WTC11 (cell line): Measurements from ENCODE around the gene CYP27A1. TPM values are rescaled to one million over a fixed set of nuclear protein-coding genes. Genes with fewer than 3 reads are reported as not detected.

Experiments used
- ATAC-seq: fragments of 200-7000 bp; cut with Tn5 transposase; 2 replicates; pipeline ENCODE4 v1.10.0; 2021; ENCODE audit warnings: mild to moderate bottlenecking, moderate library complexity
- CTCF ChIA-PET: fragments of 300-600 bp; sonication (Branson Sonifier 250); formaldehyde crosslinking; loops from one replicate; lab custom pipeline; 2021; ENCODE audit warnings: antibody characterized with exemption; lab: Charles Lee
- POLR2A ChIA-PET: fragments of 350-600 bp; sonication (Branson Sonifier 250); formaldehyde crosslinking; loops from one replicate; lab custom pipeline; 2021; ENCODE audit warnings: antibody characterized with exemption; lab: Charles Lee
- DNase-seq: peaks from one replicate; pipeline ENCODE4 v3.0.0; 2021; ENCODE audit warnings: low spot score
- H3K27ac Mint-ChIP-seq: 2 replicates; pipeline ENCODE4 v1.8.0; 2021; ENCODE audit warnings: mixed read lengths
- H3K27me3 Mint-ChIP-seq: 2 replicates; pipeline ENCODE4 v1.8.0; 2021; ENCODE audit warnings: low read depth, mild to moderate bottlenecking, moderate library complexity, mixed read lengths
- H3K36me3 Mint-ChIP-seq: 2 replicates; pipeline ENCODE4 v1.8.0; 2021; ENCODE audit warnings: mixed read lengths
- H3K4me1 Mint-ChIP-seq: 2 replicates; pipeline ENCODE4 v1.8.0; 2022; ENCODE audit warnings: mixed read lengths
- H3K4me3 Mint-ChIP-seq: 2 replicates; pipeline ENCODE4 v1.8.0; 2021; ENCODE audit warnings: mild to moderate bottlenecking, moderate library complexity, mixed read lengths
- H3K9me3 Mint-ChIP-seq: 2 replicates; pipeline ENCODE4 v1.8.0; 2021; ENCODE audit warnings: mixed read lengths
- AR ChIP-seq: fragments of 250-450 bp; sonication (Bioruptor Pico); IDR thresholded peaks from 2 replicates; pipeline ENCODE4 v1.9.0; 2021; ENCODE audit warnings: mild to moderate bottlenecking
- ATF2 ChIP-seq: sonication (generic); formaldehyde crosslinking; IDR thresholded peaks from 2 replicates; pipeline ENCODE4 v1.8.1; 2022; ENCODE audit warnings: low read depth, missing genetic modification reagents, borderline replicate concordance
- EMX1 ChIP-seq: fragments of 250-450 bp; sonication (Bioruptor Pico); IDR thresholded peaks from 2 replicates; pipeline ENCODE4 v1.8.0; 2021; ENCODE audit warnings: mild to moderate bottlenecking
- GABPB1 ChIP-seq: sonication (generic); formaldehyde crosslinking; IDR thresholded peaks from 2 replicates; pipeline ENCODE4 v1.8.1; 2023; ENCODE audit warnings: mild to moderate bottlenecking, missing genetic modification reagents
- IRF2 ChIP-seq: sonication (generic); formaldehyde crosslinking; IDR thresholded peaks from 2 replicates; pipeline ENCODE4 v1.8.0; 2022; ENCODE audit warnings: low read depth, missing genetic modification reagents, borderline replicate concordance
- KAT7 ChIP-seq: sonication (generic); formaldehyde crosslinking; IDR thresholded peaks from 2 replicates; pipeline ENCODE4 v1.8.1; 2023; ENCODE audit warnings: missing genetic modification reagents, mild to moderate bottlenecking, borderline replicate concordance
- NFE2L1 ChIP-seq: sonication (generic); formaldehyde crosslinking; IDR thresholded peaks from 2 replicates; pipeline ENCODE4 v1.8.1; 2023; ENCODE audit warnings: missing genetic modification reagents
- NR1H2 ChIP-seq: sonication (generic); formaldehyde crosslinking; IDR thresholded peaks from 2 replicates; pipeline ENCODE4 v1.9.0; 2021; ENCODE audit warnings: mild to moderate bottlenecking, moderate library complexity, missing genetic modification reagents
- OVOL2 ChIP-seq: fragments of 250-450 bp; sonication (Bioruptor Pico); IDR thresholded peaks from 2 replicates; pipeline ENCODE4 v1.9.0; 2021; ENCODE audit warnings: mild to moderate bottlenecking, borderline replicate concordance
- PREB ChIP-seq: sonication (generic); formaldehyde crosslinking; IDR thresholded peaks from 2 replicates; pipeline ENCODE4 v1.8.1; 2022; ENCODE audit warnings: mild to moderate bottlenecking, missing genetic modification reagents, moderate library complexity, borderline replicate concordance
- STAT6 ChIP-seq: sonication (generic); formaldehyde crosslinking; conservative IDR thresholded peaks from 2 replicates; pipeline ENCODE4 v1.8.1; 2023; ENCODE audit warnings: mild to moderate bottlenecking, low read depth, missing genetic modification reagents, moderate library complexity
- TP53 ChIP-seq: sonication (generic); formaldehyde crosslinking; IDR thresholded peaks from 2 replicates; pipeline ENCODE4 v1.8.1; 2023; ENCODE audit warnings: mild to moderate bottlenecking, missing genetic modification reagents
- ZMAT4 ChIP-seq: fragments of 250-450 bp; sonication (Bioruptor Pico); IDR thresholded peaks from 2 replicates; pipeline ENCODE4 v1.9.0; 2021; ENCODE audit warnings: mild to moderate bottlenecking
- ZNF281 ChIP-seq: sonication (generic); formaldehyde crosslinking; IDR thresholded peaks from 2 replicates; pipeline ENCODE4 v1.8.0; 2023; ENCODE audit warnings: mild to moderate bottlenecking, missing genetic modification reagents
- ZNF317 ChIP-seq: sonication (generic); formaldehyde crosslinking; IDR thresholded peaks from 2 replicates; pipeline ENCODE4 v1.8.1; 2023; ENCODE audit warnings: low read depth, mild to moderate bottlenecking, moderate library complexity, missing genetic modification reagents, borderline replicate concordance
- ZNF512 ChIP-seq: sonication (generic); formaldehyde crosslinking; IDR thresholded peaks from 2 replicates; pipeline ENCODE4 v1.8.1; 2022; ENCODE audit warnings: missing genetic modification reagents, borderline replicate concordance
- total RNA-seq: library from RNA; stranded (reverse); gene quantifications from 3 replicates; pipeline ENCODE4 v1.2.3, GENCODE V29; 2021

The CYP27A1 gene
- total RNA-seq, 1 experiment from 2014 or later, result 5.6 TPM

- TF ChIP-seq AR (CRISPR knock-in tag), result no peak
- TF ChIP-seq IRF2 (CRISPR knock-in tag), result no peak
- TF ChIP-seq STAT6 (CRISPR knock-in tag), result no peak
- TF ChIP-seq ZNF512, result no peak
- no peak for TF ChIP-seq ATF2 (CRISPR knock-in tag)
- TF ChIP-seq ZMAT4, result no peak
These were observed 45.4 kb upstream of the CYP27A1 start (continued) for GRCh38 chr2:218736531-218736930.

GRCh38 chr2:218743068-218743467 is 38.9 kb upstream of the CYP27A1 start:
- Mint-ChIP-seq H3K9me3 (no peaks in the 10 kb centered on the region), H3K36me3 (peaks cover 69% of the 10 kb centered on the region), H3K4me3 (no peak overlapping the region), H3K4me1 (no peaks in the 10 kb centered on the region)
- ChIA-PET CTCF (no interaction called here), POLR2A (no interaction called here)
- DNase-seq, result no peak
- no peak for TF ChIP-seq ZNF281 (CRISPR knock-in tag)
- no peak for TF ChIP-seq TP53 (CRISPR knock-in tag)
- TF ChIP-seq NR1H2 (CRISPR knock-in tag), result no peak
- TF ChIP-seq PREB (CRISPR knock-in tag), result no peak
- TF ChIP-seq EMX1 (CRISPR knock-in tag), result no peak
- no peak for TF ChIP-seq KAT7 (CRISPR knock-in tag)
- no peak for TF ChIP-seq OVOL2 (CRISPR knock-in tag)
- no peak for TF ChIP-seq GABPB1 (CRISPR knock-in tag)
- TF ChIP-seq NFE2L1 (CRISPR knock-in tag), result no peak
- no peak for TF ChIP-seq ZNF317 (CRISPR knock-in tag)
- TF ChIP-seq, all 79 proteins: peak for 0
- no peak overlapping the region for H3K27ac Mint-ChIP-seq
- H3K27me3 Mint-ChIP-seq, result no peaks in the 10 kb centered on the region
- ATAC-seq, result no peak
